SK-N-SH (cell line): ENCODE measurements around the gene KPNA4.
"Not testable (repeated sequence)": the region's sequence is repeated elsewhere in the genome, so short reads cannot be mapped to it uniquely, and the experiment has no call there.

ENCODE experiments used
- CTCF ChIP-seq: fragments of 200-600 bp; sonication (generic); IDR thresholded peaks from 2 replicates; pipeline ENCODE4 v1.6.1; 2017; ENCODE audit warnings: antibody characterized with exemption, mild to moderate bottlenecking, moderate library complexity
- EZH2phosphoT487 ChIP-seq: fragments of 200-600 bp; sonication (generic); IDR thresholded peaks from 2 replicates; pipeline ENCODE4 v1.6.1; 2017; ENCODE audit warnings: low read depth, mixed run types, mild to moderate bottlenecking, antibody characterized with exemption, moderate library complexity, borderline replicate concordance
- GABPA ChIP-seq: IDR thresholded peaks from 2 replicates; pipeline ENCODE4 v1.4.0; 2012; ENCODE audit warnings: low read depth, mild to moderate bottlenecking
- IRF3 ChIP-seq: fragments of 150-350 bp; IDR thresholded peaks from 2 replicates; pipeline ENCODE4 v1.6.1; 2016; ENCODE audit warnings: mild to moderate bottlenecking, low read depth, low read length
- NFIC ChIP-seq: IDR thresholded peaks from 2 replicates; pipeline ENCODE4 v1.4.0; 2012; ENCODE audit warnings: borderline replicate concordance
- PBX3 ChIP-seq: IDR thresholded peaks from 2 replicates; pipeline ENCODE4; 2012
- POLR2AphosphoS5 ChIP-seq: IDR thresholded peaks from 2 replicates; pipeline ENCODE4 v1.6.1; 2012; ENCODE audit warnings: low read depth, low read length
- RAD21 ChIP-seq: IDR thresholded peaks from 2 replicates; pipeline ENCODE4 v1.6.1; 2012; ENCODE audit warnings: mild to moderate bottlenecking, low read length
- REST ChIP-seq: IDR thresholded peaks from 2 replicates; pipeline ENCODE4 v1.6.1; 2012; ENCODE audit warnings: mild to moderate bottlenecking, low read depth, low read length, moderate library complexity
- TAF1 ChIP-seq: IDR thresholded peaks from 2 replicates; pipeline ENCODE4 v1.6.1; 2012; ENCODE audit warnings: low read depth, mild to moderate bottlenecking, low read length, moderate library complexity, borderline replicate concordance
- TF ChIP-seq, protein P1 (sequence below): fragments of 150-350 bp; IDR thresholded peaks from 2 replicates; pipeline ENCODE4 v1.6.1; 2017; ENCODE audit warnings: antibody characterized with exemption, low read length, low read depth, borderline replicate concordance
- TF ChIP-seq, protein P2 (sequence below): IDR thresholded peaks from 2 replicates; pipeline ENCODE4 v1.4.0; 2012; ENCODE audit warnings: low read depth, borderline replicate concordance

DNA sequence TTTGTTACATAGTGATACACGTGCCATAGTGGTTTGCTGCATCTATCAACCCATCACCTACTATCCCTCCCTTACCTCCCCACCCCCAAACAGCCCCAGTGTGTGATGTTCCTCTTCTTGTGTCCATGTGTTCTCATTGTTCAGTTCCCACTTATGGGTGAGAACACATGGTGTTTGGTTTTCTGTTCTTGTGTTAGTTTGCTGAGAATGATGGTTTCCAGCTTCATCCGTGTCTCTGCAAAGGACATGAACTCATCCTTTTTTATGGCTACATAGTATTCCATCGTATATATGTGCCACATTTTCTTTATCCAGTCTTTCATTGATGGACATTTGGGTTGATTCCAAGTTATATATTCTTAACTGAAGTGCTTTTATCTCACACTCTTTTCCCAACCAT lies 38.5 kb upstream of the KPNA4 start:
- TF ChIP-seq CTCF, EZH2phosphoT487, POLR2AphosphoS5, REST, GABPA, PBX3, TAF1, RAD21, NFIC, IRF3: not testable (repeated sequence)
- TF ChIP-seq, protein P1, sequence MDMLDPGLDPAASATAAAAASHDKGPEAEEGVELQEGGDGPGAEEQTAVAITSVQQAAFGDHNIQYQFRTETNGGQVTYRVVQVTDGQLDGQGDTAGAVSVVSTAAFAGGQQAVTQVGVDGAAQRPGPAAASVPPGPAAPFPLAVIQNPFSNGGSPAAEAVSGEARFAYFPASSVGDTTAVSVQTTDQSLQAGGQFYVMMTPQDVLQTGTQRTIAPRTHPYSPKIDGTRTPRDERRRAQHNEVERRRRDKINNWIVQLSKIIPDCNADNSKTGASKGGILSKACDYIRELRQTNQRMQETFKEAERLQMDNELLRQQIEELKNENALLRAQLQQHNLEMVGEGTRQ: not testable (repeated sequence)
- TF ChIP-seq, protein P2, sequence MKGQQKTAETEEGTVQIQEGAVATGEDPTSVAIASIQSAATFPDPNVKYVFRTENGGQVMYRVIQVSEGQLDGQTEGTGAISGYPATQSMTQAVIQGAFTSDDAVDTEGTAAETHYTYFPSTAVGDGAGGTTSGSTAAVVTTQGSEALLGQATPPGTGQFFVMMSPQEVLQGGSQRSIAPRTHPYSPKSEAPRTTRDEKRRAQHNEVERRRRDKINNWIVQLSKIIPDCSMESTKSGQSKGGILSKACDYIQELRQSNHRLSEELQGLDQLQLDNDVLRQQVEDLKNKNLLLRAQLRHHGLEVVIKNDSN: not testable (repeated sequence)
